Mammary epithelial cell (primary cell): ENCODE results near the gene FXN.

ENCODE experiments used
- EZH2 ChIP-seq: IDR thresholded peaks from 2 replicates; pipeline ENCODE4 v1.6.1; 2012; ENCODE audit warnings: low read length, inconsistent platforms, borderline replicate concordance
- TF ChIP-seq, protein P1 (sequence below), 2 donors: IDR thresholded peaks in 1 of 2; conservative IDR thresholded peaks in 1 of 2; 2 replicates each; pipeline ENCODE4 v1.5.1; 2011 to 2012; ENCODE audit warnings: inconsistent platforms in 2 of 2, low read length in 2 of 2, mild to moderate bottlenecking in 2 of 2, control low read depth in 1 of 2, low read depth in 1 of 2; ENCODE audit not compliant: insufficient read depth in 1 of 2; ENCODE audit errors: extremely low read depth in 1 of 2

DNA sequence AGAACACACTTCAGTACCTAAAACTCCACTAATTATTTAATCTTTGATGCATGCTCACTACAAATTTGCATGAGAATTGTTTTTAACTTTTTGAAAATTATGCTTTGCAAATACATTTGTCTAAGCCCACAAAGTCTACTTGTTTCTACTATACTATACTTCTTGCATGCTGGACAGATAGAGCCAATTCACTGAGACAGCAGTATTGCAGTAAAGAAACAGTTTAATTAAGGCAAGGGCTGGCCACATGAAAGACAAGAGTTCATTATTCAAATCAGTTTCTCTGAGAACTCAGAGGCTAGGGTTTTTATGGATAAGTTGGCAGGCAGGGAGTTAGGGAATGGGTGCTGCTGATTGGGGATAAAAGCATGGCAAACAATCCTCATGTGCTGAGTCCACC lies 6.0 kb upstream of the FXN start:
- TF ChIP-seq, protein P1, sequence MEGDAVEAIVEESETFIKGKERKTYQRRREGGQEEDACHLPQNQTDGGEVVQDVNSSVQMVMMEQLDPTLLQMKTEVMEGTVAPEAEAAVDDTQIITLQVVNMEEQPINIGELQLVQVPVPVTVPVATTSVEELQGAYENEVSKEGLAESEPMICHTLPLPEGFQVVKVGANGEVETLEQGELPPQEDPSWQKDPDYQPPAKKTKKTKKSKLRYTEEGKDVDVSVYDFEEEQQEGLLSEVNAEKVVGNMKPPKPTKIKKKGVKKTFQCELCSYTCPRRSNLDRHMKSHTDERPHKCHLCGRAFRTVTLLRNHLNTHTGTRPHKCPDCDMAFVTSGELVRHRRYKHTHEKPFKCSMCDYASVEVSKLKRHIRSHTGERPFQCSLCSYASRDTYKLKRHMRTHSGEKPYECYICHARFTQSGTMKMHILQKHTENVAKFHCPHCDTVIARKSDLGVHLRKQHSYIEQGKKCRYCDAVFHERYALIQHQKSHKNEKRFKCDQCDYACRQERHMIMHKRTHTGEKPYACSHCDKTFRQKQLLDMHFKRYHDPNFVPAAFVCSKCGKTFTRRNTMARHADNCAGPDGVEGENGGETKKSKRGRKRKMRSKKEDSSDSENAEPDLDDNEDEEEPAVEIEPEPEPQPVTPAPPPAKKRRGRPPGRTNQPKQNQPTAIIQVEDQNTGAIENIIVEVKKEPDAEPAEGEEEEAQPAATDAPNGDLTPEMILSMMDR (conservative IDR thresholded peaks at IDR 0.05 in 1 of 2, IDR thresholded peaks at IDR 0.05 in 1 of 2; ENCODE audit: extremely low read depth in 1 of 2, insufficient read depth in 1 of 2, low read depth in 1 of 2, low read length in 2 of 2), result no peak
- no peak for TF ChIP-seq EZH2
